BJ (cell line): ENCODE results near the gene MUC13. TPM values are rescaled to one million over a fixed set of nuclear protein-coding genes. Genes with fewer than 3 reads are reported as not detected.

Experiments used
- CTCF ChIA-PET: fragments of 350-600 bp; formaldehyde crosslinking; extraction: SDS; loops from one replicate; lab custom pipeline; 2021; ENCODE audit warnings: antibody characterized with exemption, inconsistent platforms; lab: Yijun Ruan, JAX
- POLR2A ChIA-PET: fragments of 300-600 bp; sonication (Branson Sonifier 250); formaldehyde crosslinking; extraction: SDS; loops from one replicate; lab custom pipeline; 2021; ENCODE audit warnings: antibody characterized with exemption; lab: Charles Lee
- DNase-seq: peaks from one replicate; pipeline ENCODE4 v3.0.0-alpha.2; 2011; ENCODE audit warnings: low read depth
- H3K27me3 ChIP-seq: 2 replicates; pipeline ENCODE4 v1.6.0; 2011; ENCODE audit warnings: low read length; ENCODE audit not compliant: control insufficient read depth, insufficient read depth
- H3K36me3 ChIP-seq: 2 replicates; pipeline ENCODE4 v1.5.1; 2011; ENCODE audit warnings: low read length; ENCODE audit not compliant: control insufficient read depth, insufficient read depth
- H3K4me3 ChIP-seq: 2 replicates; pipeline ENCODE4 v1.5.1; 2011; ENCODE audit warnings: low read depth, mild to moderate bottlenecking, control low read depth, low read length
- CTCF ChIP-seq: IDR thresholded peaks from 2 replicates; pipeline ENCODE4 v1.5.1; 2011; ENCODE audit warnings: low read depth, mild to moderate bottlenecking, control low read depth, inconsistent platforms, low read length, moderate library complexity; ENCODE audit not compliant: insufficient read depth
- polyA plus RNA-seq: library from polyadenylated mRNA; depleted of rRNA; stranded (reverse); fragments of >200 nt; gene quantifications from 2 replicates; pipeline ENCODE4 v1.2.3, GENCODE V29; 2011

Gene MUC13
- polyA plus RNA-seq, 1 experiment = not detected

GRCh38 chr3:124884474-124885101, 50.0 kb downstream of the MUC13 start:
- DNase-seq = no peak
- Histone ChIP-seq H3K4me3 (no peak overlapping the region), H3K36me3 (no peaks in the 10 kb centered on the region; the same call in 1 of the 2 replicates), H3K27me3 (no peaks in the 10 kb centered on the region)
- ChIA-PET CTCF (interaction anchor here (0.6 to 1.0 kb wide), 3 partner anchors 17 to 127 kb away, joined by 3 to 4 read pairs (median 3); no protein-coding TSS in a partner anchor), POLR2A (interaction anchor here (0.6 to 0.7 kb wide), 2 partner anchors 72 to 208 kb away, joined by 3 to 4 read pairs; no protein-coding TSS in a partner anchor)
- no peak for TF ChIP-seq CTCF

DNA sequence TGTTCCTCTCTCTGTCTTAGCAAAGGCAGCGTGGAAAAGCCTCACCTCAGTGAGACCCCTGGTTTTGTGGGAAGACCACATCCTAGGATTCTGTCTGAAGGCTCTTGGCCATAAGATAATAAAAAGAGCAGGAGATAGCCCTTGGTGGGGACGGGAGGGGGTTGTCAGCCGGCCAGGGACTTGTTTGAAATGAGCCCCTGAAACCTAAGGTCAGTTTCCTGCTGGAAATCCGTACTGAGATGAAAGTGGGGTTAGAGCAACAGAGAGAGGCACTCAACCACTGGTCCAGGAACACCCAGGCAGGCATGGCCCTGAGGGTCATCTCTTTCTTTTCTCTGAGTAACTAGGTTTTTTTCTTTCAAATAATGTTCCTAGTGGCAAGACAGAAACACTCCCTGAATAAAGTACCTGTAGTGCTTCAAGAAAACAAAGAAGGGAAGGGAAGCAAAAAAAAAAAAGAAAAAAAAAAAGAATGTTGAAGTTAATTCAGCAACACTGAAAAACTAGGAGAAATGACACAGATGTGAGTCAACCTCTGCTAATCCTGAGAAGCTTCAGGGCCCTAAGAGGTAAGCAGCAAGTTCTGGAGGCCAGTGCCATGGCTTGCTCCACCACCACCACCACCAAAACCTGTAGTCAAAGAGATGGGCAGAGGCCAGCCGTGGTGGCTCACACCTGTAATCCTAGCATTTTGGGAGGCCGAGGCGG, 50.6 kb downstream of the MUC13 start:
- H3K27me3 ChIP-seq = no peaks in the 10 kb centered on the region
- ChIA-PET POLR2A (interaction anchor here (0.7 kb wide), 1 partner anchor 207 kb away, joined by 4 read pairs; no protein-coding TSS in a partner anchor), CTCF (interaction anchor here (0.6 to 1.2 kb wide), 3 partner anchors 19 to 126 kb away, joined by 3 read pairs; no protein-coding TSS in a partner anchor)
- no peaks in the 10 kb centered on the region; the same call in 1 of the 2 replicates for H3K36me3 ChIP-seq
- no peak overlapping the region for H3K4me3 ChIP-seq
- no peak for TF ChIP-seq CTCF
- DNase-seq = no peak

- Histone ChIP-seq H3K4me3 (no peak overlapping the region), H3K27me3 (no peaks in the 10 kb centered on the region), H3K36me3 (no peaks in the 10 kb centered on the region; the same call in 1 of the 2 replicates)
- no peak for DNase-seq
- CTCF ChIA-PET = interaction anchor here (1.2 to 2.1 kb wide), 2 partner anchors 97 to 122 kb away, joined by 3 to 13 read pairs; no protein-coding TSS in a partner anchor
- POLR2A ChIA-PET = no interaction called here
- no peak for TF ChIP-seq CTCF
Observed at GRCh38 chr3:124882816-124883747, 51.5 kb downstream of the MUC13 start.

- no peak for DNase-seq
- TF ChIP-seq CTCF = no peak
- POLR2A ChIA-PET = no interaction called here
- H3K27me3 ChIP-seq = no peaks in the 10 kb centered on the region
- no peak overlapping the region for H3K4me3 ChIP-seq
- no peaks in the 10 kb centered on the region; the same call in 1 of the 2 replicates for H3K36me3 ChIP-seq
- CTCF ChIA-PET = interaction anchor here (2.1 kb wide), 1 partner anchor 121 kb away, joined by 13 read pairs; no protein-coding TSS in a partner anchor
Observed at GRCh38 chr3:124881976-124882697, 52.4 kb downstream of the MUC13 start.
